Measurements from ENCODE around the gene SNURF. TPM values are rescaled to one million over a fixed set of nuclear protein-coding genes. Genes with fewer than 3 reads are reported as not detected.
"Not testable (repeated sequence)": the region's sequence is repeated elsewhere in the genome, so short reads cannot be mapped to it uniquely, and the experiment has no call there.

The SNURF gene
- total RNA-seq, 2 donors from 2014 or later = 7.5 to 21.0 TPM

GRCh38 chr15:24944954-24945353 is 9.8 kb upstream of the SNURF start:
- ATAC-seq (replicated peaks in 1 of 2) = no peak
- Mint-ChIP-seq H3K4me1 (ENCODE audit: low read depth) (no peaks in the 10 kb centered on the region), H3K36me3 (ENCODE audit: insufficient read depth in 2 of 2) (peaks cover 1 to 4% of the 10 kb centered on the region in 2 donors), H3K27me3 (ENCODE audit: low read depth) (no peaks in the 10 kb centered on the region), H3K27ac (no peak overlapping the region), H3K4me3 (no peak overlapping the region), H3K9me3 (peaks cover 5 to 8% of the 10 kb centered on the region in 2 donors)
- no peak for DNase-seq

GRCh38 chr15:24945711-24946110 is 9.1 kb upstream of the SNURF start:
- DNase-seq = no peak
- no peaks in the 10 kb centered on the region for H3K4me1 Mint-ChIP-seq (ENCODE audit: low read depth)
- no peak overlapping the region for H3K27ac Mint-ChIP-seq
- H3K4me3 Mint-ChIP-seq = no peak overlapping the region
- no peak for ATAC-seq (replicated peaks in 1 of 2)
- no peaks in the 10 kb centered on the region for H3K27me3 Mint-ChIP-seq (ENCODE audit: low read depth)
- H3K36me3 Mint-ChIP-seq (ENCODE audit: insufficient read depth in 2 of 2) = peaks cover 0 to 4% of the 10 kb centered on the region in 2 donors
- peaks cover 4 to 6% of the 10 kb centered on the region in 2 donors for H3K9me3 Mint-ChIP-seq

- ATAC-seq (replicated peaks in 1 of 2) (no peak), DNase-seq (no peak)
- no peaks in the 10 kb centered on the region for H3K4me1 Mint-ChIP-seq (ENCODE audit: low read depth)
- H3K27me3 Mint-ChIP-seq (ENCODE audit: low read depth) = no peaks in the 10 kb centered on the region
- H3K36me3 Mint-ChIP-seq (ENCODE audit: insufficient read depth in 2 of 2) = peaks cover 0 to 4% of the 10 kb centered on the region in 2 donors
- no peak overlapping the region for H3K4me3 Mint-ChIP-seq
- no peak overlapping the region for H3K27ac Mint-ChIP-seq
- peaks cover 0 to 4% of the 10 kb centered on the region in 2 donors for H3K9me3 Mint-ChIP-seq
Observed at GRCh38 chr15:24948495-24948894, 6.3 kb upstream of the SNURF start.

GRCh38 chr15:24955531-24955921 is 739 bp downstream of the SNURF start:
- ATAC-seq (replicated peaks in 1 of 2) = peak; percentile 6 to 8
- Mint-ChIP-seq H3K36me3 (ENCODE audit: insufficient read depth in 2 of 2) (peaks cover 7 to 20% of the 10 kb centered on the region in 2 donors), H3K27me3 (ENCODE audit: low read depth) (no peaks in the 10 kb centered on the region), H3K9me3 (peaks cover 0 to 2% of the 10 kb centered on the region in 2 donors), H3K4me3 (peak overlapping the region; percentile 87 to 91), H3K4me1 (ENCODE audit: low read depth) (peaks cover 8% of the 10 kb centered on the region), H3K27ac (peak overlapping the region; percentile 79)
- peak; percentile 12 to 20 for DNase-seq

- peak overlapping the region; percentile 87 to 91 for H3K4me3 Mint-ChIP-seq
- H3K9me3 Mint-ChIP-seq = peaks cover 0 to 2% of the 10 kb centered on the region in 2 donors
- peak overlapping the region; percentile 79 for H3K27ac Mint-ChIP-seq
- H3K36me3 Mint-ChIP-seq (ENCODE audit: insufficient read depth in 2 of 2) = peaks cover 7 to 20% of the 10 kb centered on the region in 2 donors
- DNase-seq (peak; percentile 59 to 71), ATAC-seq (replicated peaks in 1 of 2) (peak; percentile 75 to 77)
- H3K4me1 Mint-ChIP-seq (ENCODE audit: low read depth) = peaks cover 8% of the 10 kb centered on the region
- H3K27me3 Mint-ChIP-seq (ENCODE audit: low read depth) = no peaks in the 10 kb centered on the region
Observed at GRCh38 chr15:24956111-24956838, 1.5 kb downstream of the SNURF start.

GRCh38 chr15:24957691-24958090 is 2.9 kb downstream of the SNURF start:
- Mint-ChIP-seq H3K27ac (no peak overlapping the region), H3K9me3 (no peaks in the 10 kb centered on the region), H3K27me3 (ENCODE audit: low read depth) (no peaks in the 10 kb centered on the region), H3K4me3 (peak overlapping the region in 1 of 2 donors; percentile 44), H3K36me3 (ENCODE audit: insufficient read depth in 2 of 2) (peaks cover 10 to 24% of the 10 kb centered on the region in 2 donors), H3K4me1 (ENCODE audit: low read depth) (peaks cover 8% of the 10 kb centered on the region)
- DNase-seq (no peak), ATAC-seq (replicated peaks in 1 of 2) (no peak)

- Mint-ChIP-seq H3K27me3 (ENCODE audit: low read depth) (no peaks in the 10 kb centered on the region), H3K9me3 (peaks cover 6 to 7% of the 10 kb centered on the region in 2 donors), H3K36me3 (ENCODE audit: insufficient read depth in 2 of 2) (peaks cover 20 to 51% of the 10 kb centered on the region in 2 donors), H3K27ac (no peak overlapping the region), H3K4me3 (no peak overlapping the region), H3K4me1 (ENCODE audit: low read depth) (peaks cover 5% of the 10 kb centered on the region)
- no peak for ATAC-seq (replicated peaks in 1 of 2)
- DNase-seq = no peak
Observed at GRCh38 chr15:24961967-24962366, 7.2 kb downstream of the SNURF start.

- Mint-ChIP-seq H3K27me3 (ENCODE audit: low read depth) (no peaks in the 10 kb centered on the region), H3K36me3 (ENCODE audit: insufficient read depth in 2 of 2) (peaks cover 22 to 57% of the 10 kb centered on the region in 2 donors), H3K27ac (no peak overlapping the region), H3K4me3 (no peak overlapping the region), H3K9me3 (peaks cover 7 to 8% of the 10 kb centered on the region in 2 donors), H3K4me1 (ENCODE audit: low read depth) (no peaks in the 10 kb centered on the region)
- DNase-seq (no peak), ATAC-seq (replicated peaks in 1 of 2) (no peak)
Observed at GRCh38 chr15:24962880-24963279, 8.1 kb downstream of the SNURF start.

- Mint-ChIP-seq H3K4me3 (no peak overlapping the region), H3K4me1 (ENCODE audit: low read depth) (no peaks in the 10 kb centered on the region), H3K36me3 (ENCODE audit: insufficient read depth in 2 of 2) (peaks cover 25 to 60% of the 10 kb centered on the region in 2 donors), H3K27ac (no peak overlapping the region), H3K9me3 (peaks cover 8 to 12% of the 10 kb centered on the region in 2 donors), H3K27me3 (ENCODE audit: low read depth) (no peaks in the 10 kb centered on the region)
- DNase-seq (peak in 1 of 2 donors; percentile 2), ATAC-seq (replicated peaks in 1 of 2) (peak; percentile 74 to 83)
Observed at GRCh38 chr15:24966364-24967103, 11.7 kb downstream of the SNURF start.

GRCh38 chr15:24971052-24971451 is 16.3 kb downstream of the SNURF start:
- Mint-ChIP-seq H3K4me3 (no peak overlapping the region), H3K36me3 (ENCODE audit: insufficient read depth in 2 of 2) (peaks cover 30 to 62% of the 10 kb centered on the region in 2 donors), H3K4me1 (ENCODE audit: low read depth) (no peaks in the 10 kb centered on the region), H3K27ac (no peak overlapping the region), H3K9me3 (peaks cover 16 to 18% of the 10 kb centered on the region in 2 donors), H3K27me3 (ENCODE audit: low read depth) (no peaks in the 10 kb centered on the region)
- DNase-seq (no peak), ATAC-seq (replicated peaks in 1 of 2) (no peak)

GRCh38 chr15:24971772-24972171 is 17.0 kb downstream of the SNURF start:
- H3K36me3 Mint-ChIP-seq (ENCODE audit: insufficient read depth in 2 of 2) = peaks cover 30 to 62% of the 10 kb centered on the region in 2 donors
- H3K27me3 Mint-ChIP-seq (ENCODE audit: low read depth) = no peaks in the 10 kb centered on the region
- DNase-seq (no peak), ATAC-seq (replicated peaks in 1 of 2) (no peak)
- H3K4me1 Mint-ChIP-seq (ENCODE audit: low read depth) = no peaks in the 10 kb centered on the region
- H3K9me3 Mint-ChIP-seq = peaks cover 18 to 21% of the 10 kb centered on the region in 2 donors
- H3K27ac Mint-ChIP-seq = no peak overlapping the region
- H3K4me3 Mint-ChIP-seq = no peak overlapping the region

GRCh38 chr15:24972707-24973106 is 17.9 kb downstream of the SNURF start:
- ATAC-seq (replicated peaks in 1 of 2); H3K27ac Mint-ChIP-seq; H3K27me3 Mint-ChIP-seq (ENCODE audit: low read depth); H3K4me1 Mint-ChIP-seq (ENCODE audit: low read depth); DNase-seq; H3K4me3 Mint-ChIP-seq: not testable (repeated sequence)
- peaks cover 16 to 20% of the 10 kb centered on the region in 2 donors for H3K9me3 Mint-ChIP-seq
- H3K36me3 Mint-ChIP-seq (ENCODE audit: insufficient read depth in 2 of 2) = peaks cover 34 to 64% of the 10 kb centered on the region in 2 donors

- no peak overlapping the region for H3K4me3 Mint-ChIP-seq
- H3K9me3 Mint-ChIP-seq = peaks cover 23 to 24% of the 10 kb centered on the region in 2 donors
- no peak for ATAC-seq (replicated peaks in 1 of 2)
- H3K4me1 Mint-ChIP-seq (ENCODE audit: low read depth) = no peaks in the 10 kb centered on the region
- no peak overlapping the region for H3K27ac Mint-ChIP-seq
- no peak for DNase-seq
- H3K27me3 Mint-ChIP-seq (ENCODE audit: low read depth) = no peaks in the 10 kb centered on the region
- peaks cover 43 to 77% of the 10 kb centered on the region in 2 donors for H3K36me3 Mint-ChIP-seq (ENCODE audit: insufficient read depth in 2 of 2)
Observed at GRCh38 chr15:24976932-24977331, 22.1 kb downstream of the SNURF start.

All from activated T-cell treated with anti-CD3 and anti-CD28 coated beads, Interleukin-2, amount 50 U/mL, for 72 hours (primary cell).